ENCODE results near the gene RPA1. TPM values are rescaled to one million over a fixed set of nuclear protein-coding genes. Genes with fewer than 3 reads are reported as not detected.
A peak's percentile ranks its signal among the peaks of the same experiment; 100 is the strongest.

The RPA1 gene
- total and polyA plus RNA-seq, 9 donors: 14.9 to 71.9 (median 47.6) TPM

DNA sequence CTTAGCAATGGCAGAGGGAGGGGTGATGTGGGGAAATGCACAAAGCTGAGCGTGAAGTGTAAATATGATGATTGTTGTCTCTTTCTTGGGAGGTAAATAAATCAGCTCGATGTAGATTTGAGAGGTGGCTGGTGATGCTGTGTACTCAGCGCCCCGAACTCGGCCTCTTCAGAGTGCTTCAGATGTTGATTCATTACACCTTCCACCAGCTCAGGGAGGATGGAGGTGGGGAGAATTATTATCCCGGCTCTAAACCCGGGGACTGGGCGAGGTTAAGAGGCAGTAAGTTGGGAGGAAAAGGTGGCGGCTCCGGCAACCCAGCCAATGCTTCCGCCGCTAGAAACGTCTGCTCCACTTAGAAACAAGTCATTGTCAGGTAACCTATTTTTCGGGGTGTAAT lies 86.5 kb downstream of the RPA1 start:
- Histone ChIP-seq H3K27ac (ENCODE audit: low read length) (no peak overlapping the region), H3K36me3 (ENCODE audit: control insufficient read depth, insufficient read depth, low read length) (no peaks in the 10 kb centered on the region), H3K4me1 (ENCODE audit: control insufficient read depth, insufficient read depth, low read length) (peaks cover 11% of the 10 kb centered on the region), H3K4me3 (ENCODE audit: low read length) (no peak overlapping the region), H3K27me3 (ENCODE audit: control insufficient read depth, insufficient read depth, low read length) (peaks cover 33% of the 10 kb centered on the region), H3K9me3 (replicated peaks; ENCODE audit: control insufficient read depth, low read depth, low read length) (no peaks in the 10 kb centered on the region)
- WGBS (ENCODE audit: insufficient coverage): 40% methylated on average over 7 of the region's 14 CpGs
- no peak for DNase-seq

DNA sequence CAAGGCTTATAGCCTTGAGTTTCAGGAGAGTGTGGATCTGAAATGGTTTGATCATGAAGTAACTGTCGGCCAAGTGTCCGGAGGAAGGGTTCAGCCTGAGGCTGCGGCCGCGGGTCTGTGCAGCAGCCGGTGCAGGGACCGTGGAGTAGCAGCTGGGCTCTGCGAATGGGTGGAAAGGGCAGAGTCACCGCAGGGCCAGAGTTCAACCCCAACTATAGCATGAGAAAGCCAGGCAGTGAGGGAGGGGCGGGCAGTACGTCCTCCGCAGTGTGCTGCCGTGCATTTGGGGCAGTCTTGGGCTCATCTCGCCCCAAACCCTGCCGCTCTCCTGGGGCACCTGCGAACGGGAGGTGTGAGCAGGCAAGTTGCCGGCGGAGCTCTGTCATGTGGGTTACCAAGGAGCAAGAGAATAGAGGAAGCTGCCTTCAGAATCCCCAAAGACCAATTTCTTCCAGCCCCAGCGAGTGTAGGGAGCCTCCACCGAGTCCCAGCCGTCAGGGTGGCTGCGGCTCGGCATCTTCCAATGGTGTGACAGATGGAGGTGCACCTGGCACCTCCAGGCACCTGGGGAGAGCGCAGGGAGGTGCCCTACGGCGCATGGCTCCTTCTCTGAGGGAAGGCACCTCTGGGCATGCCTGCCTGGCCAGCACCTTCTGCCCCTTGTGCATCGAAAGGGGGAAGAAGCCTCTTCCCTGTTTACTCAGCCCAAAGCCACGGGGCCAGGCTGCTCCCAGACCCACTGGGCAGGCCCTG lies 87.3 kb downstream of the RPA1 start:
- Histone ChIP-seq H3K9me3 (replicated peaks; ENCODE audit: control insufficient read depth, low read depth, low read length) (no peaks in the 10 kb centered on the region), H3K4me3 (ENCODE audit: low read length) (no peak overlapping the region), H3K36me3 (ENCODE audit: control insufficient read depth, insufficient read depth, low read length) (no peaks in the 10 kb centered on the region), H3K4me1 (ENCODE audit: control insufficient read depth, insufficient read depth, low read length) (peaks cover 11% of the 10 kb centered on the region), H3K27ac (ENCODE audit: low read length) (no peak overlapping the region), H3K27me3 (ENCODE audit: control insufficient read depth, insufficient read depth, low read length) (peaks cover 28% of the 10 kb centered on the region)
- 63% methylated on average over 25 of the region's 29 CpGs for WGBS (ENCODE audit: insufficient coverage)
- no peak for DNase-seq

DNA sequence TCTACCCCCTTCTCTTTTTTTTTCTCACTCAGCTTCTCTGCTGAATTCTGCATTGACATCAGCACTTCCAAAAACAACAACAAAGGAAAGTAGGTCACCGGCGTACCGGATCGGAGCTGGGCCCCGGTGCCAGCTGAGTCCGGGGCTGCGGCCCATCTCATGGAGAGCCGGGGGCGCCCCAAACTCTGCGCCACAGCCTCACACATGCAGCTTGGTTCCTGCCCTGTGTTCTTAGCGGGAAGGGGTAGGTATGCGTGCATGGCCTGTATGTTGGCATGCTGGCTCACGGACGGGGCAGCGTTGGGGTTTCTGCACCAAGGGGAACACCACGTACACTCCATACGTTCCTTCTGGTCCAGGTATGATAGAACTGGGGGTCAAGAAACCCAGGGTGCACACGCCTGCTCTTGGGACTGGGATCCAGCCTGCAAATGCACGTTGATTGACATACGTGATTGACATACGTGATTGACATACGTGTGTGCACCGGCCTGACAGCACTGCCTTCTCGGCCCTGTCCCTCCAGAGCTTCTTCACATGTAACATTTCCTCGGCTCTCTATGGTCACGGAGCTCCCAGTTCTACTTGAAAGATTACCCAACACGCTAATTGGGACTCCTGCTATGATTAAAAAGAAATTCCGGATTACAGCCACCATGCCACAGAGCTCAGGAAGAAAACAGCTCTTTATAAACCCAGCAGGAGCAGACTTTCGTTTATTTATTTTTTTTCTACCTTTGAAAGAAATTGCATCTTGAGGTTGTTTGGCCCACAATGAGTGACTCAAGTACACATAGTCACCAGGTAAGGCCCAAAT lies 88.7 kb downstream of the RPA1 start:
- no peak for DNase-seq
- Histone ChIP-seq H3K9me3 (replicated peaks; ENCODE audit: control insufficient read depth, low read depth, low read length) (no peaks in the 10 kb centered on the region), H3K4me3 (ENCODE audit: low read length) (no peak overlapping the region), H3K27ac (ENCODE audit: low read length) (no peak overlapping the region), H3K36me3 (ENCODE audit: control insufficient read depth, insufficient read depth, low read length) (no peaks in the 10 kb centered on the region), H3K27me3 (ENCODE audit: control insufficient read depth, insufficient read depth, low read length) (peaks cover 20% of the 10 kb centered on the region), H3K4me1 (ENCODE audit: control insufficient read depth, insufficient read depth, low read length) (peaks cover 11% of the 10 kb centered on the region)
- WGBS (ENCODE audit: insufficient coverage): 87% methylated on average over 28 of the region's 29 CpGs

DNA sequence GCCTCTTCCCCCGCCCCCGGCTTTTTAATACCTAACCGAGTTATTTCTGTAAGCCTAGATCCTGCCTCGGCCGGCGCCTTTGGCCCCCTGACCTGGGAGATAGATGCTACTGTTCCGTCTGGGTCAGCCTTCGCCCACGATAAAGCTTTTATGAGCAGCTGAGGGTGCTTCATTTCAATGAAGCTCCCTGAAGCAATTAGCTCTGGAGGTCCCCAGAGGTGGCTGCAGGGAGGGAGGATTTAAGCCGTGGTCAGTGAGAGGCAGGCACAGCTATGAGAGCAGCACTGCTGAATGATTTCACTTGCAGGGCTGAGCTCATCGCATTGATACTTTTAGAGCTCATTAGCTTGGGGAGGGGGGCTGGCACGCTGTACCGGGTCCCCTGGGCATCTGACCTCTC lies 89.4 kb downstream of the RPA1 start:
- H3K27me3 ChIP-seq (ENCODE audit: control insufficient read depth, insufficient read depth, low read length): peaks cover 16% of the 10 kb centered on the region
- no peak overlapping the region for H3K4me3 ChIP-seq (ENCODE audit: low read length)
- WGBS (ENCODE audit: insufficient coverage): 38% methylated on average over 5 of the region's 13 CpGs
- H3K9me3 ChIP-seq (replicated peaks; ENCODE audit: control insufficient read depth, low read depth, low read length): no peaks in the 10 kb centered on the region
- no peaks in the 10 kb centered on the region for H3K36me3 ChIP-seq (ENCODE audit: control insufficient read depth, insufficient read depth, low read length)
- no peak for DNase-seq
- no peak overlapping the region for H3K27ac ChIP-seq (ENCODE audit: low read length)
- peaks cover 11% of the 10 kb centered on the region for H3K4me1 ChIP-seq (ENCODE audit: control insufficient read depth, insufficient read depth, low read length)

DNA sequence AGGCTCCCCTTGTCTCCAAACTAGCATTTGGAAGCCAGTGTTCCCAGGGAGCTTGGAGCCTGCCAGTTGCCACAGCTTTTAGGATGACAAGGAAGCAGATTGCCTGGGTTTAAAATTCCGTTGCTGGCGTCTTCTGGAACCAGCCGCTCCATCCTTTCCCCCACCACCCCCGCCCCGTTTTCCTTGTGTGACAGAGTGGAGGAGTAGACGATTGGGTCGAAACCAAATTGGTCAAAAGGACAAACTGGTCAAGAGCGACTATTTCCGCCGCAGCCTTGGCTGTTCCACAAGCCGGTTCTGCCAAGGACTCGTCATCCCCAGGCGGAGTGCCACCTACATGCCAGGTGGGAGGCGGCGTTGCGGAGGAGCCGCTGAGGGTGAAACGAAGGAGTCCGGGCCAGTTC lies 91.1 kb downstream of the RPA1 start:
- Histone ChIP-seq H3K4me3 (ENCODE audit: low read length) (no peak overlapping the region), H3K27me3 (ENCODE audit: control insufficient read depth, insufficient read depth, low read length) (peaks cover 13% of the 10 kb centered on the region), H3K27ac (ENCODE audit: low read length) (no peak overlapping the region), H3K36me3 (ENCODE audit: control insufficient read depth, insufficient read depth, low read length) (no peaks in the 10 kb centered on the region), H3K9me3 (replicated peaks; ENCODE audit: control insufficient read depth, low read depth, low read length) (no peaks in the 10 kb centered on the region), H3K4me1 (ENCODE audit: control insufficient read depth, insufficient read depth, low read length) (peaks cover 6% of the 10 kb centered on the region)
- DNase-seq: no peak
- 83% methylated on average over 15 of the region's 19 CpGs for WGBS (ENCODE audit: insufficient coverage)

DNA sequence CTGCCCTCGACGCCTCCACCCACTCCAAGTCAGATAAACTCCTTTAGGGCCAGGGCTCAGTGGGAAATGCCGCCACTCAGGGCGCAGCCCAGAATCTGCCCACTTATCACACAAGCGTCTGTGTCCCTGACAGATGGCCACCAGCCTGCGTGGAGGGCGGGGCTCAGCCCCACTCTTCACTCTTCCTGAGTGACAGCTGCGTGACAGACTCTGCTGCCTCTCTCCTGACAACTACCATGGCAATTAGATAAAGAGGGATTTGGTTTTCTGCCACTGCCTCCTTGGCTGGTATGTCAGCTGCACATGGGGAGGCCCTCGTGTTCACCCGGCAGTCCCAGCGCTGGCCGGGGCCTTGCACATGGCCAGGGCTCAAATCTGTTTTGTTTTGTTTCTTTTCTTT lies 99.2 kb downstream of the RPA1 start:
- 88% methylated on average over 5 of the region's 12 CpGs for WGBS (ENCODE audit: insufficient coverage)
- peak; percentile 70 for DNase-seq
- Histone ChIP-seq H3K9me3 (replicated peaks; ENCODE audit: control insufficient read depth, low read depth, low read length) (no peaks in the 10 kb centered on the region), H3K27me3 (ENCODE audit: control insufficient read depth, insufficient read depth, low read length) (peaks cover 18% of the 10 kb centered on the region), H3K36me3 (ENCODE audit: control insufficient read depth, insufficient read depth, low read length) (no peaks in the 10 kb centered on the region), H3K27ac (ENCODE audit: low read length) (no peak overlapping the region), H3K4me1 (ENCODE audit: control insufficient read depth, insufficient read depth, low read length) (peaks cover 42% of the 10 kb centered on the region), H3K4me3 (ENCODE audit: low read length) (no peak overlapping the region)

DNA sequence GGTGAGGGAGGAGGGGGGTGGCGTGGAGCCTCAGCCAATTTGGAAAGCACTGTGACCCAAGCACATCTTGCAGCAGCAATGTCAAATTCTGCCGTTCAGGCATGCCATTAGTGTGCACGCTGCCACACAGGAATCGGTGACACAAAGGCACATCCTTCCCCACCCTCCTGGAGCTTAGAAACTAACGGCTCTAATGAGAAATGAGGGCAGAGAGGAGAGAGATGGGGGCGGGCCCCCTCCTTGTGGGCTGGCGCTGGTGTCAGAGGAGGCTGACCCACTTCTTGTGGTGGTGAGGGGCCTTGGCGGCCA lies 100.5 kb downstream of the RPA1 start:
- Histone ChIP-seq H3K9me3 (replicated peaks; ENCODE audit: control insufficient read depth, low read depth, low read length) (no peaks in the 10 kb centered on the region), H3K36me3 (ENCODE audit: control insufficient read depth, insufficient read depth, low read length) (no peaks in the 10 kb centered on the region), H3K4me1 (ENCODE audit: control insufficient read depth, insufficient read depth, low read length) (peaks cover 51% of the 10 kb centered on the region), H3K27ac (ENCODE audit: low read length) (no peak overlapping the region), H3K27me3 (ENCODE audit: control insufficient read depth, insufficient read depth, low read length) (peaks cover 18% of the 10 kb centered on the region), H3K4me3 (ENCODE audit: low read length) (no peak overlapping the region)
- no peak for DNase-seq
- WGBS (ENCODE audit: insufficient coverage): 63% methylated on average over 1 of the region's 8 CpGs

DNA sequence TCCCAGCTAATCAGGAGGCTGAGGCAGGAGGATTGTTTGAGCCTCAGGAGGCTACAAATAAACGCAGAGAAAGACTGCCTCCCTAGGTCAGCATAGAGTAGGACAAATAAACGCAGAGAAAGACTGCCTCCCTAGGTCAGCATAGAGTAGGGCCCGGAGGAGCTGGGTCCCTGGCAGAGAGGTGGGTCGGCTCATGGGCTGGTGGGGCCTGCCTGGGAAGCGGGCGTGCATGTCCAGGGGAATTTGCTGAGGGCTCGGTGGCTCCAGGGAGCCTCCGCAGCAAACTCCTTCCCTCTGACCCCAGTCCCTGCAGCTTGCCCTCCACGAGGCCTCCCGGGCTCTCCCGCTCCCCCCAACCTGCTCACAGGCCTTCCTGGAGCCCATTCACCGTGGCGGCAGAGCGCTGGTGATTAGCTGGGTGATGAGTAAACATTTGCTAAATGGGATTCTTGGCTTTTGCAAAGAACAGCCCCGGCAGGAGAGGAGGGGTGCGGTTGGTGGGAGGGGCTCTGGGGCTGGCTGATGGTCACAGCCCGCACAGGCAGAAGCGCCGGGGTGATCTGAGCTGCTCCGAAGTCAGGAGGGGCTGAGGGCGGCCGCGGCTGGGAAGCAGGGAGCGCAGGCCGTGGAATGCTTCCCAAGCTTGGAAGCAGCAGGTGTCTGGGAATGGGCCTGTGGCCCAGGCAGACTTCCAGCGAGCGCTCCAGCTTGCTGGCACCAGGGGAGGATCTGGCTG lies 102.2 kb downstream of the RPA1 start:
- DNase-seq: peak; percentile 81
- Histone ChIP-seq H3K27me3 (ENCODE audit: control insufficient read depth, insufficient read depth, low read length) (peaks cover 13% of the 10 kb centered on the region), H3K27ac (ENCODE audit: low read length) (peak overlapping the region; percentile 42), H3K4me1 (ENCODE audit: control insufficient read depth, insufficient read depth, low read length) (peaks cover 51% of the 10 kb centered on the region), H3K4me3 (ENCODE audit: low read length) (no peak overlapping the region), H3K36me3 (ENCODE audit: control insufficient read depth, insufficient read depth, low read length) (no peaks in the 10 kb centered on the region), H3K9me3 (replicated peaks; ENCODE audit: control insufficient read depth, low read depth, low read length) (no peaks in the 10 kb centered on the region)
- 19% methylated on average over 19 of the region's 27 CpGs for WGBS (ENCODE audit: insufficient coverage)

DNA sequence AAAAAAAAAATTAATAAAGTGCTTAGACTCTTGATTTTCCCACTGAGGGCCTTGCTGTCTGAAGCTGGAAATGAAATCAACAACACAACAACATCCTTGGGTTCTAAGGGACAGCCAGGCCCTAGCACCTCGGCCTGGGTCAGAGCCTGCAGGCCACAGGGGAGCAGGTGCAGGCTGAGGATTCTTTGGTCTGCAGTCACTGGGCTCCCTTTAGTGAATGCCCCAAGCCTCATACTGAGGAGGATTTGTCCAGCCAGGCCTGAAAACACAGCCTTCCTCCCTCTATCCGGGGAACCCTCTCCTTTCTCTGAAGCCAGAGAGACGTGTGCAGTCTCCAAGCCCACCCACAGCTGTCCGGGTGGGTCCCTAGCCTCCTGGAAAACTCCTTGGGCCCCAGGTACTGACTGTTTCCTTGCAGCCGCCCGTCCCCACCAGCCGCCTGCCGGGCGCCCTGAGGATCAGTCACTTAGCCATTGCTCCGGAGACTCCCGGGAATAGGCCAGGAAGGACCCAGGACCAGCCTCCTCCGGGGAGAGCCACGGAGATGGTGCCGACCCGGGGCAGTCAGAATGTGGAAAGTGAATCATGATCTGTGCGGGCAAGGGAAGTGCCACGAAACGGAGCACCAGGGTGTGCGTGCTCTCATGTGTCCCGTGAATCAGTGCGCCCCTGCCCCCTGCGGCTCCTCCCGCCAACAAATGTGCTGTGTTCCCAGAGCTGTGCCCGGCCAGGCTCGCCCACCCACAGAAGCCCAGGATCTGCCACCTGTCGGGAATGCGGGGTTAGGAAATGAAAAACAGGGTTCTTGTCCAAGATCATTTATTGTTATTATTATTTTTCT lies 104.3 kb downstream of the RPA1 start:
- H3K27me3 ChIP-seq (ENCODE audit: control insufficient read depth, insufficient read depth, low read length): peaks cover 13% of the 10 kb centered on the region
- no peak for DNase-seq
- H3K4me3 ChIP-seq (ENCODE audit: low read length): no peak overlapping the region
- no peaks in the 10 kb centered on the region for H3K9me3 ChIP-seq (replicated peaks; ENCODE audit: control insufficient read depth, low read depth, low read length)
- H3K36me3 ChIP-seq (ENCODE audit: control insufficient read depth, insufficient read depth, low read length): no peaks in the 10 kb centered on the region
- H3K4me1 ChIP-seq (ENCODE audit: control insufficient read depth, insufficient read depth, low read length): peaks cover 47% of the 10 kb centered on the region
- no peak overlapping the region for H3K27ac ChIP-seq (ENCODE audit: low read length)
- WGBS (ENCODE audit: insufficient coverage): 81% methylated on average over 23 of the region's 27 CpGs

Measured in muscle of leg (tissue), 11 donors.